ENCODE results near the gene CPNE4. TPM values are rescaled to one million over a fixed set of nuclear protein-coding genes. Genes with fewer than 3 reads are reported as not detected.

CPNE4 gene
- total RNA-seq, 1 experiment from 2014 or later: 31.1 TPM

DNA sequence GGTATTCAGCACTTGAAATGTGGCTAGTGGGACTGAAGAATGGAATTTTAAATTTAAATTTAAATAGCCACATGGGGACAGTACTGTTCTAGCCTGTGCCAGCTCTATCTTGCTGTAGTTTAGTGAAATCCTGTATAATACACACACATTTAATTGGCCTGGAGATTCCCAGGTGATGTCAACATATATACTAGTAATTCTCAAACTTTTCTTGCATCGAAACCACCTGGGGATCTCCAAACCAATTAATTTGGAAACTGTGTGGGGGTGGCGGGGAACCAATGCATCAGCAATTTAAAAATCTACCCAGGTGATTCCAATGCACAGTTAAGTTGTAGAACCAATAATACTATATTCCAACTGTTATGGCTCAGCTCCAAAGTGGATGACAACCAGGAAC, 303.1 kb downstream of the CPNE4 start:
- Mint-ChIP-seq H3K36me3 (ENCODE audit: insufficient read depth, unreplicated experiment) (no peaks in the 10 kb centered on the region), H3K27ac (ENCODE audit: unreplicated experiment) (no peak overlapping the region), H3K27me3 (ENCODE audit: unreplicated experiment) (no peaks in the 10 kb centered on the region), H3K4me1 (ENCODE audit: low read depth, unreplicated experiment) (no peaks in the 10 kb centered on the region), H3K9me3 (ENCODE audit: low read depth, unreplicated experiment) (no peaks in the 10 kb centered on the region), H3K4me3 (ENCODE audit: low read depth, unreplicated experiment) (no peak overlapping the region)
- DNase-seq: no peak
- intact Hi-C loops (cut with micrococcal nuclease; ENCODE audit: unreplicated experiment): no loop called here
- no TSS peak for BruUV-seq (replicated peaks)
- CTCF ChIA-PET: no interaction called here
- TF ChIP-seq, protein P1, sequence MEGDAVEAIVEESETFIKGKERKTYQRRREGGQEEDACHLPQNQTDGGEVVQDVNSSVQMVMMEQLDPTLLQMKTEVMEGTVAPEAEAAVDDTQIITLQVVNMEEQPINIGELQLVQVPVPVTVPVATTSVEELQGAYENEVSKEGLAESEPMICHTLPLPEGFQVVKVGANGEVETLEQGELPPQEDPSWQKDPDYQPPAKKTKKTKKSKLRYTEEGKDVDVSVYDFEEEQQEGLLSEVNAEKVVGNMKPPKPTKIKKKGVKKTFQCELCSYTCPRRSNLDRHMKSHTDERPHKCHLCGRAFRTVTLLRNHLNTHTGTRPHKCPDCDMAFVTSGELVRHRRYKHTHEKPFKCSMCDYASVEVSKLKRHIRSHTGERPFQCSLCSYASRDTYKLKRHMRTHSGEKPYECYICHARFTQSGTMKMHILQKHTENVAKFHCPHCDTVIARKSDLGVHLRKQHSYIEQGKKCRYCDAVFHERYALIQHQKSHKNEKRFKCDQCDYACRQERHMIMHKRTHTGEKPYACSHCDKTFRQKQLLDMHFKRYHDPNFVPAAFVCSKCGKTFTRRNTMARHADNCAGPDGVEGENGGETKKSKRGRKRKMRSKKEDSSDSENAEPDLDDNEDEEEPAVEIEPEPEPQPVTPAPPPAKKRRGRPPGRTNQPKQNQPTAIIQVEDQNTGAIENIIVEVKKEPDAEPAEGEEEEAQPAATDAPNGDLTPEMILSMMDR (IDR thresholded peaks at IDR 0.05; ENCODE audit: unreplicated experiment): no peak

DNA sequence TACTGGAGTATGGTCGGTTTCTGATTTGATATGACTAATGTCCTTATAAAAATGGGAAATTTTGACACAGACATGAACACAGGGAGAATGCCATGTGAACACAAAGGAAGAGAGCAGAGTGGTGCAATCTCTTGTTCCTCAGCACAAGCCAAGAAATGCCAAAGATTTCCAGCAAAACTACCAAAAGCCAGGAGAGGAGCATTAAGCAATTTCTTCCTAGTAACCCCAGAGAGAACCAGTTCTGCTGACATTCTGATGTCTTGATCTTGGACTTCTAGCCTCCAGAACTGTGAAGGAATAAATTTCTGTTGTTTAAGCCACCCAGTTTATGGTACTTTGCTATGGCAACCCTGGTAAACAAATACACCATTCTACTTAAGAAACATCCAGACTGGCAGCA, 304.2 kb downstream of the CPNE4 start:
- H3K4me3 Mint-ChIP-seq (ENCODE audit: low read depth, unreplicated experiment): no peak overlapping the region
- BruUV-seq (replicated peaks): no TSS peak
- no peaks in the 10 kb centered on the region for H3K36me3 Mint-ChIP-seq (ENCODE audit: insufficient read depth, unreplicated experiment)
- TF ChIP-seq, protein P1 (IDR thresholded peaks at IDR 0.05; ENCODE audit: unreplicated experiment): no peak
- intact Hi-C loops (cut with micrococcal nuclease; ENCODE audit: unreplicated experiment): no loop called here
- CTCF ChIA-PET: no interaction called here
- no peaks in the 10 kb centered on the region for H3K4me1 Mint-ChIP-seq (ENCODE audit: low read depth, unreplicated experiment)
- no peaks in the 10 kb centered on the region for H3K27me3 Mint-ChIP-seq (ENCODE audit: unreplicated experiment)
- no peaks in the 10 kb centered on the region for H3K9me3 Mint-ChIP-seq (ENCODE audit: low read depth, unreplicated experiment)
- DNase-seq: no peak
- no peak overlapping the region for H3K27ac Mint-ChIP-seq (ENCODE audit: unreplicated experiment)

DNA sequence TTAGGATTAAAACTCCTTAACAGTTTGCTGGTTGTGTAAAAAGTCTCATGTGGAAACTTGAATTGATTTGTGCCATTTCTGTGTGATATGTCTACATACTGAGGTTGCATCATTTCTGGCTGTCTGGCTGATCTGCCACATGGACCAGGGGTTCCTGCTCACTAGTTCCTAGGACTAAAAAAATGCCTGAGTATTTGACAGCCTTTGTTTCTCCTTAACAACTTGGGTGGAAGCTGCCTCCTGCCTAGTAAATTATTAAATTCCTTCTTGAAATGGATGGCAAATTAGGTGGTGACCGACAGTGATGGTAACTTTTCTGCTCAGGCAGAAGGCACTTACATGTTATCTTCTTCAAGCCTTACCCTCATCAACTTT, 305.2 kb downstream of the CPNE4 start:
- BruUV-seq (replicated peaks): no TSS peak
- Mint-ChIP-seq H3K4me1 (ENCODE audit: low read depth, unreplicated experiment) (no peaks in the 10 kb centered on the region), H3K27me3 (ENCODE audit: unreplicated experiment) (no peaks in the 10 kb centered on the region), H3K4me3 (ENCODE audit: low read depth, unreplicated experiment) (no peak overlapping the region), H3K27ac (ENCODE audit: unreplicated experiment) (no peak overlapping the region), H3K36me3 (ENCODE audit: insufficient read depth, unreplicated experiment) (no peaks in the 10 kb centered on the region), H3K9me3 (ENCODE audit: low read depth, unreplicated experiment) (no peaks in the 10 kb centered on the region)
- CTCF ChIA-PET: no interaction called here
- TF ChIP-seq, protein P1 (IDR thresholded peaks at IDR 0.05; ENCODE audit: unreplicated experiment): no peak
- DNase-seq: no peak
- intact Hi-C loops (cut with micrococcal nuclease; ENCODE audit: unreplicated experiment): no loop called here

DNA sequence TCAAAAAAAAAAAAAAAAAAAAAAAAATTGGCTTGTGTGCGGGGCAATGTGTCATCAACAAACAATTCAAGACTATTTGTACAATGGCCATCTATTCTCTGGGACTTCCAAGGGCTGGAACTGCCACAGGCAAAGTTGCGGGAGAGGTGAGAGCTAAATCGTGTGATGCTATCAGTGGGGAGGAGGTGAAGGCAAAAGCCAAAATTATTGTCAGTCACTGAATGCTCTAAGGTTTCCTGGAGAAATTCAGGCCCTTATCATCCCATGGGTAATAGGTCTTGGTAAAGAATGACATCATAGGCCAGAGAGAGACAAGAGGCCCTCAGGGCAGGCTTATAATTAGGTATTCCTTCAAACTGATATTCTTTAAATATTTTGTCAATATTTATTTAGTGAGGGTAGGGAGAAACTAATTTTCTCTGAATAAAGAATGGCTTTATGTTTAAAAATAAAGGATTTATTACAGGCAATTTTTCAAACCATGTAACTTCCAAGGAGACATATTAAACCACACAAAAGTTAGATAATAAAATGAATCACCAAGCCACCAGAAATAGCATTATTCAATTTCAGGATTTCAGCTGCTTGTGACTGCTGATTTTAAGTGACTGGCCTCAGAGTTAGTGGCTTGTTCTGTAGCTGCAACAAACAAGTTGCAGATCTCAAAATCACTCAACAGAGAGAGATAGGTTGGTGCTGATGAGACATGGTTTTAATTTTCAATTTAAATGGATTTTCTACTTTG, 305.7 kb downstream of the CPNE4 start:
- Mint-ChIP-seq H3K27me3 (ENCODE audit: unreplicated experiment) (no peaks in the 10 kb centered on the region), H3K9me3 (ENCODE audit: low read depth, unreplicated experiment) (no peaks in the 10 kb centered on the region), H3K4me3 (ENCODE audit: low read depth, unreplicated experiment) (no peak overlapping the region), H3K36me3 (ENCODE audit: insufficient read depth, unreplicated experiment) (no peaks in the 10 kb centered on the region), H3K4me1 (ENCODE audit: low read depth, unreplicated experiment) (no peaks in the 10 kb centered on the region), H3K27ac (ENCODE audit: unreplicated experiment) (no peak overlapping the region)
- TF ChIP-seq, protein P1 (IDR thresholded peaks at IDR 0.05; ENCODE audit: unreplicated experiment): no peak
- BruUV-seq (replicated peaks): no TSS peak
- peak; percentile 17 for DNase-seq
- CTCF ChIA-PET: interaction anchor here (0.7 kb wide), 1 partner anchor 482 kb away, joined by 3 read pairs; no protein-coding TSS in a partner anchor
- intact Hi-C loops (cut with micrococcal nuclease; ENCODE audit: unreplicated experiment): no loop called here
